NCI-H2081 (cell line): ENCODE results near the gene MRC2.
A peak's percentile ranks its signal among the peaks of the same experiment; 100 is the strongest.

Source experiments
- DNase-seq, 2 experiments: peaks; one replicate each; lab custom pipeline; 2025; lab: John Stamatoyannopoulos, UW

MRC2 gene

GRCh38 chr17:62701706-62702085 is 74.2 kb downstream of the MRC2 start:
- no peak for DNase-seq

- DNase-seq, result no peak
These were observed 75.3 kb downstream of the MRC2 start for GRCh38 chr17:62702746-62703260.

GRCh38 chr17:62703261-62703775 is 75.8 kb downstream of the MRC2 start:
- no peak for DNase-seq

- DNase-seq, result peak; percentile 66 to 72
These were observed 76.4 kb downstream of the MRC2 start for GRCh38 chr17:62703776-62704380.

GRCh38 chr17:62704381-62704971 is 77.0 kb downstream of the MRC2 start:
- peak; percentile 49 to 50 for DNase-seq

DNA sequence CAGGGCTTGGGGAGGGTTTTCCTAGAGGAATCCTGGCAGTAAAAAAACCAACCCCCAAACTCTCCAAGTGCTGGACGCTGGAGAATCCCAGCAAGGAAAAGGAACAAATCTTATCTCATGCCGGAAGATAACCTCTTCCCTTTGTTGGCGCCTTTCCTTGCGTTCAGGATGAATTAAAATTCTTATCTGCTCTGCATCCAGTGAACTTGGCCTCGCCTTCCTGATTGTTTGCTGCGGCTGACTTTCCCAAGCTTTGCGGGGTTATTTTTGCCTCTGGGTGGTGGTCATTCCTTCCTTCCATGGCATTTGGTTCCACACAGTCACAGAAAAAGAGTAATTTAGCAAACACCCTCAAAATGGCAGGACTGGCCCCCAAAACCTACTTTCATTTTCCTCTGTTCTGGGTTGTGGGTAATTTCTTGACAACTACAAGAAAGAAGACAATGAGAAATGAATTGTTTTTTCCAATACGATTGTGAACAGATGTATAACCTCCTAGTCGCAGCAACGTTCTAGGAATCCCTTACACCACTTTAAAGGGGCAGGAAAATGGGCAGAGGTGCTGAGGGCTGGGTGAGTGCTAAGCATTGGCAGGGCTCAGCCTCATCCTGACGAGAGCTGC is 77.8 kb downstream of the MRC2 start:
- no peak for DNase-seq

GRCh38 chr17:62705778-62706597 is 78.5 kb downstream of the MRC2 start:
- DNase-seq, result no peak

DNA sequence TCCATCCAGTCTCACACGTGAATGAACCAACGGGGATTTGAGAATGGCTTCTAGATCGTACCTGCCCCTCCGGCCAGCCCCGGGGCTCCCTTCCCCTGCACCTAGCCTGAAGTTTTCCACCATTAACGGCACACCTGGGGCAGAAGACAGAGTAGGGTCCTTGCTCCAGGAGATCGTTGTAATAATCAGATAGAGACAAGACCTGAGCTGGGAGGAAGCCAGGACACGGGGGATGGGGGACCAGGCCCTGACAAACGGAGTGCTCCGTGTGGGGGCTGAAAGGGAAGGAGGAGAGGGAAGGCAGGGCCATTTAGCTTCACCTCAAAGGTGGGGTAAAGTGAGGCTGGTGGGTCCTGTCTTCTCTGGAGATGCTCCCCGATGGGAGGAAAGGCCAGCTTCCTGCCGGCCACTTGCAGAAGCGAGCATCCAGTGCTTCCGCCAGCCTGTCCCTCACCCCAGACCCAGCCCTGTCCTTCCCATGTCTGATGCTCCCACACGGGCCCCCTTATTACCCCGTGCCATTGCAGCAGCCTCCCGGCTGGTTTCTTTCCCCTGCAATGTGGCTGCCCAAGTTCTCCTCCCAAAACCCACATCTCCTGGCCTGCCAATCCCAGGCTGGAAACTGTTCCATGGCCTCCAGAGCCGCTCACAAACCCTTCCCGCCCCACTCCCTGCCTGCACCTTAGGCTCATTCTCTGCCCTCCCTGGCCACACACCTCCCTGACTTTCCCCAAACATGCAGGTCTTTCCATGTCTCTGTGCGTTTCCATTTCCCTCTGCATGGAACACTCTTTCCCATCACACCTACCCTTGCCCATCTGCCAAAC is 79.3 kb downstream of the MRC2 start:
- DNase-seq, result no peak

GRCh38 chr17:62707425-62707739 is 79.9 kb downstream of the MRC2 start:
- no peak for DNase-seq

- DNase-seq, result no peak
These were observed 81.1 kb downstream of the MRC2 start for GRCh38 chr17:62708587-62708986.

- no peak for DNase-seq
These were observed 84.7 kb downstream of the MRC2 start for GRCh38 chr17:62712171-62712581.

GRCh38 chr17:62713086-62713881 is 85.8 kb downstream of the MRC2 start:
- DNase-seq, result no peak

DNA sequence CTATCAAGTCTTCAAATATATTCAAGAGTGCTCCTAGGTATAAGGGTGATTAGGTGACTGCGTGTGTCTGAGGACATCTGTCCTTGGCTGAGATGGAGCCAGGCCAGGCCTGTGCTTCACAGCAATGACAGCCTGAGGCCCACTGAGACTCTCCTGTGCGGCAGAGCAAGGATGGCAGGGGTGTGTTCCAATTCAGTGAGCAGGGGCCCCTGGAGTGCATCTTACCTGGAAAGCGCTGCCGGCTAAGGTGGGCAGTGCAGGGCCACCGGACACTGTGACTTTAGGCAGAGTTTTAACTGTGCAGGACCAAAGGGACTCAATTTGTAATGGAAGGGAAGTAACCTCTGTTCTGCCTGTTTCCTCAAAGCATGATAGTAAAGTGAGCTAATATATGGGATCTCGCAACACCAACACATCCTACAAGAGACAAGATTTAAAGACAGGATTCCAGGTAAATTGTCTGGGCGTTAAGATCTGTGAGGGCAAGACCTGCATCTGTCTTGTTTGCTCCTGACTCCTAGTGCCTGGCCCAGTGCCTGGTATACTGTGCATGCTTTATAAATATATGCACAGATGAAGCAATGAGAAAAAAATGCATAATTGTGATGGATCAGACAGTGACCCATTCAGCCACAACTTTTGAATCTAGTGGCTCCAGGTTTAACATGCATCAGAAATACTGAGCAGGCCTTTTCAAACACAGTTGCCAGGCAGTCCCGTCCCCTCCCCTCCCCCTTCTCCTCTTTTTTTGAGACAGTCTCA is 86.7 kb downstream of the MRC2 start:
- DNase-seq, result no peak

GRCh38 chr17:62715882-62716390 is 88.5 kb downstream of the MRC2 start:
- DNase-seq, result no peak

GRCh38 chr17:62716834-62717588 is 89.5 kb downstream of the MRC2 start:
- no peak for DNase-seq

GRCh38 chr17:62717589-62717855 is 90.1 kb downstream of the MRC2 start:
- no peak for DNase-seq

DNA sequence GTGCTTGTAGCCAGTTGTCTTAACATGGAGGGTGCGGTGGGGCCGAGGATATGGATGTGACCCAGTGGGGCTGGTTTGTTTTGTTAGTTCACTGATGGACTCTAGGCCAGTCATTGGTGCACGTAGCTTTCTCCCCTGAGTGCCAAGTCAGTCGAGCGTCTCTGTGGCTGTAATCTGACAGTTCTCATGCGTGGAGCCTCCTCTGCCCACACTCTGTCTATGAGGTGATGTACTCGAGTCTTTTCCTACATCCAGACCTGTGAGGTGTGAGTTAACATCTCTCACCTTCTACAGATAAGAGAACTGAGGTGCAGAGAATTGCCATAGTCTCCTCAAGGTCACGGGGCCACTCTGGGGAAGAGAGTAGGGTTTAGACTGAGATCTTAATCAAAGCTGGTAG is 90.4 kb downstream of the MRC2 start:
- DNase-seq, result no peak

DNA sequence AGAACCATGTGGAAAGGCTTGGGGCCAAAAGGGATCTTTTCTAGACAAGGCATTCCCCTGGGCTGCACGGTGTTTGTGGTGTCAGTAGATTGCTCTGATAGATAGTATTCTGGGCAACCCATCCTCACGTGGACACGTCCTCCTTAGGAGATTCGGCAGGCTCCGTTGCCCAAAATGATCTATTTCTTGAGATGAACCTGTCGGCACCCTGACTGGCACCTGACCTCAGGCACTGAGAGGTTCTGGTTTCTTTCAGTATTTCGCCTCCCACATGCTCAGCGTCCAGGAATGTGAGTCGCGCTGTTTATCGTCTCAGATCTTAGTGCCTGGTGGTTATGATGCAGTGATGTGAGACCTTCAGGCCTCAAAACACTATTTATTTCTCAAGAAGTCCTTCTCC is 91.0 kb downstream of the MRC2 start:
- no peak for DNase-seq

DNA sequence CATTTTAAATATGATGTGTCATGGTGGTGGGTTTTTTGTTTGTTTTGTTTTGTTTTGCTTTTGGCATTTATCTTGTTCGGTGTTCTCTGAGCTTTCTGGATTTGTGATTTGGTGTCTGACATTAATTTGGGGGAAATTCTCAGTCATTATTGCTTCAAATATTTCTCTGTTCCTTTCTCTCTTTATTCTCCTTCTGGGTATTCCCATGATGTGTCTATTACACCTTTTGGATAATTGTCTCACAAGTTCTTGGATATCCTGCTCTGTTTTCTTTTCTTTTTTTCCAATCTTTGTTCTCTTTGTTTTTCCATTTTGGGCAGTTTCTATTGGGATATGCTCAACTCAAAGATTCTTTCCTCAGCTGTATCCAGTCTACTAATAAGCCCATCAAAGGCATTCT is 92.1 kb downstream of the MRC2 start:
- DNase-seq, result no peak
